DND-41 (cell line): Measurements from ENCODE around the gene PSMB11.

Experiments
- ATAC-seq: fragments of 200-7000 bp; cut with Tn5 transposase; 3 replicates; pipeline ENCODE4 v1.9.1; 2021; ENCODE audit warnings: low read depth; ENCODE audit not compliant: insufficient read depth
- DNase-seq: peaks from one replicate; pipeline ENCODE4 v3.0.0-alpha.2; 2020
- H2AFZ ChIP-seq: 2 replicates; pipeline ENCODE4 v1.6.0; 2012; ENCODE audit warnings: low read depth, low read length
- H3K27ac ChIP-seq: 2 replicates; pipeline ENCODE4 v1.5.1; 2012; ENCODE audit warnings: low read length, inconsistent platforms
- H3K27me3 ChIP-seq: fragments of 200-600 bp; sonication (generic); 2 replicates; pipeline ENCODE4 v1.6.0; 2012; ENCODE audit warnings: low read length, mild to moderate bottlenecking, inconsistent platforms; ENCODE audit not compliant: insufficient read depth, poor library complexity
- H3K36me3 ChIP-seq: 2 replicates; pipeline ENCODE4 v1.5.1; 2012; ENCODE audit warnings: low read length, inconsistent platforms; ENCODE audit not compliant: insufficient read depth
- H3K4me1 ChIP-seq: 2 replicates; pipeline ENCODE4 v1.5.1; 2012; ENCODE audit warnings: mild to moderate bottlenecking, low read length; ENCODE audit not compliant: insufficient read depth
- H3K4me2 ChIP-seq: 2 replicates; pipeline ENCODE4 v1.6.0; 2012; ENCODE audit warnings: mild to moderate bottlenecking, moderate library complexity, low read length, inconsistent platforms; ENCODE audit not compliant: insufficient read depth
- H3K4me3 ChIP-seq, 2 experiments: fragments of 200-600 bp in 1 of 2; shearing (Covaris generic) in 1 of 2; 2 replicates each; pipeline ENCODE4 v1.5.1; 2012 to 2016; ENCODE audit warnings: inconsistent platforms in 2 of 2, low read length in 2 of 2, mild to moderate bottlenecking in 2 of 2, low read depth in 1 of 2, moderate library complexity in 1 of 2
- H3K79me2 ChIP-seq: 2 replicates; pipeline ENCODE4 v1.6.0; 2012; ENCODE audit warnings: low read length, inconsistent platforms; ENCODE audit not compliant: insufficient read depth
- H3K9ac ChIP-seq: 2 replicates; pipeline ENCODE4 v1.6.0; 2012; ENCODE audit warnings: low read depth, mild to moderate bottlenecking, inconsistent platforms, low read length, moderate library complexity
- H3K9me3 ChIP-seq: 2 replicates; pipeline ENCODE4 v1.5.1; 2012; ENCODE audit warnings: low read length, moderate library complexity, mild to moderate bottlenecking, inconsistent platforms; ENCODE audit not compliant: insufficient read depth, severe bottlenecking
- H4K20me1 ChIP-seq: 2 replicates; pipeline ENCODE4 v1.6.0; 2012; ENCODE audit warnings: low read length; ENCODE audit not compliant: insufficient read depth
- EZH2 ChIP-seq: IDR thresholded peaks from 3 replicates; pipeline ENCODE4 v1.6.1; 2012; ENCODE audit warnings: borderline replicate concordance, low read depth, mild to moderate bottlenecking, moderate library complexity, low read length, inconsistent platforms; ENCODE audit not compliant: severe bottlenecking
- TF ChIP-seq, protein P1 (sequence below): IDR thresholded peaks from 2 replicates; pipeline ENCODE4 v1.5.1; 2012; ENCODE audit warnings: borderline replicate concordance, low read length, moderate library complexity, mild to moderate bottlenecking; ENCODE audit not compliant: poor library complexity, severe bottlenecking; ENCODE audit errors: extremely low read depth

PSMB11 gene

GRCh38 chr14:23008831-23009230, 33.2 kb upstream of the PSMB11 start:
- Histone ChIP-seq H3K9ac (peak overlapping the region; percentile 72), H2AFZ (peak overlapping the region; percentile 9; the same call in 1 of the 2 replicates), H3K27ac (peak overlapping the region; percentile 100)

DNA sequence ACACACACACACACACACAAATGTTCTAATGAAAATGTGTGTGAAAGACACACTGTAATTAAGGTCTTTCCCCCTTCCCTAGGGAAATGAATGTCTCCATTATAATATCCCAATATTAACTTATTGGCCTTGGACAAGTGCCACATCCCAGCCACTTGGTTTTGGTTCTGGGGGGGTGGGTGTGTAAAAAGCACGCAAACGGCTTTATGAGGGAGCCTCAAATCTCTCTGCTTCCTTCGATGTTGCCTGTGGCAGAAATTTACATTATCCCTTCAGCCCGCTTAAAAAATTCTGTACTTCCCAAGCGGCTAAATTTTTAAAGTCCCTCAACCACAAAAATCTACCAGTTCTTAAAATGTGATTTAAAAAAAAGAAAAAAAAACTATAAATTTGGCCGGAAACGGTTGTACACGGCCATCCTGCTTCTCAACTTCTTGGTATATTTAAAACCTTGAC, 32.5 kb upstream of the PSMB11 start:
- TF ChIP-seq, protein P1, sequence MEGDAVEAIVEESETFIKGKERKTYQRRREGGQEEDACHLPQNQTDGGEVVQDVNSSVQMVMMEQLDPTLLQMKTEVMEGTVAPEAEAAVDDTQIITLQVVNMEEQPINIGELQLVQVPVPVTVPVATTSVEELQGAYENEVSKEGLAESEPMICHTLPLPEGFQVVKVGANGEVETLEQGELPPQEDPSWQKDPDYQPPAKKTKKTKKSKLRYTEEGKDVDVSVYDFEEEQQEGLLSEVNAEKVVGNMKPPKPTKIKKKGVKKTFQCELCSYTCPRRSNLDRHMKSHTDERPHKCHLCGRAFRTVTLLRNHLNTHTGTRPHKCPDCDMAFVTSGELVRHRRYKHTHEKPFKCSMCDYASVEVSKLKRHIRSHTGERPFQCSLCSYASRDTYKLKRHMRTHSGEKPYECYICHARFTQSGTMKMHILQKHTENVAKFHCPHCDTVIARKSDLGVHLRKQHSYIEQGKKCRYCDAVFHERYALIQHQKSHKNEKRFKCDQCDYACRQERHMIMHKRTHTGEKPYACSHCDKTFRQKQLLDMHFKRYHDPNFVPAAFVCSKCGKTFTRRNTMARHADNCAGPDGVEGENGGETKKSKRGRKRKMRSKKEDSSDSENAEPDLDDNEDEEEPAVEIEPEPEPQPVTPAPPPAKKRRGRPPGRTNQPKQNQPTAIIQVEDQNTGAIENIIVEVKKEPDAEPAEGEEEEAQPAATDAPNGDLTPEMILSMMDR: no peak
- TF ChIP-seq EZH2: no peak
- H3K27me3 ChIP-seq: no peaks in the 10 kb centered on the region
- H3K4me3 ChIP-seq: peak overlapping the region; percentile 39 to 61; a peak in 3 of 4 replicates
- H2AFZ ChIP-seq: peak overlapping the region; percentile 72
- DNase-seq (peak; percentile 22), ATAC-seq (no peak)
- H3K9ac ChIP-seq: peak overlapping the region; percentile 72
- H4K20me1 ChIP-seq: no peaks in the 10 kb centered on the region
- H3K27ac ChIP-seq: peak overlapping the region; percentile 100
- H3K9me3 ChIP-seq: no peaks in the 10 kb centered on the region
- peak overlapping the region; percentile 72 for H3K4me2 ChIP-seq
- peaks cover 29% of the 10 kb centered on the region for H3K79me2 ChIP-seq
- H3K4me1 ChIP-seq: peaks cover 42% of the 10 kb centered on the region
- no peaks in the 10 kb centered on the region for H3K36me3 ChIP-seq

More at GRCh38 chr14:23008831-23009230, 33.2 kb upstream of the PSMB11 start:
- Histone ChIP-seq H3K4me3 (peak overlapping the region; percentile 39 to 61; a peak in 3 of 4 replicates), H3K27me3 (no peaks in the 10 kb centered on the region), H3K4me1 (peaks cover 42% of the 10 kb centered on the region), H3K4me2 (peak overlapping the region; percentile 72), H3K36me3 (no peaks in the 10 kb centered on the region), H4K20me1 (no peaks in the 10 kb centered on the region), H3K9me3 (no peaks in the 10 kb centered on the region), H3K79me2 (peaks cover 29% of the 10 kb centered on the region)
- DNase-seq (no peak), ATAC-seq (no peak)
- TF ChIP-seq, protein P1: no peak
- no peak for TF ChIP-seq EZH2

- peak within 1 kb of the TSS; percentile 39 to 61; a peak in 3 of 4 replicates for H3K4me3 ChIP-seq
- H3K4me2 ChIP-seq: peak within 1 kb of the TSS; percentile 72
- peak within 1 kb of the TSS; percentile 100 for H3K27ac ChIP-seq
- no peaks in the 10 kb centered on the region for H3K9me3 ChIP-seq
- peak within 1 kb of the TSS; percentile 98 for H2AFZ ChIP-seq
- ATAC-seq (peak; percentile 44), DNase-seq (peak; percentile 87)
- H4K20me1 ChIP-seq: no peaks in the 10 kb centered on the region
- no peaks in the 10 kb centered on the region for H3K36me3 ChIP-seq
- H3K9ac ChIP-seq: peak within 1 kb of the TSS; percentile 72
- H3K79me2 ChIP-seq: peaks cover 29% of the 10 kb centered on the region
- H3K4me1 ChIP-seq: peaks cover 42% of the 10 kb centered on the region
- no peaks in the 10 kb centered on the region for H3K27me3 ChIP-seq
- TF ChIP-seq, protein P1: no peak
- no peak for TF ChIP-seq EZH2
Observed at GRCh38 chr14:23009939-23010726, 31.9 kb upstream of the PSMB11 start, which contains the start of gene C14orf93. TSS of gene C14orf93 (minus strand) at chr14:23010143. CDS start at chr14:22999023, 11,120 bp downstream.
